ENCODE measurements around the gene CIITA. TPM values are rescaled to one million over a fixed set of nuclear protein-coding genes. Genes with fewer than 3 reads are reported as not detected.

CIITA gene
- total and polyA plus RNA-seq, 9 of the 15 experiments (the other 6 are each of a cell fraction or from before 2014, with no cell fraction given) = 0.01 to 0.20 (median 0.11) TPM; not detected in 4

DNA sequence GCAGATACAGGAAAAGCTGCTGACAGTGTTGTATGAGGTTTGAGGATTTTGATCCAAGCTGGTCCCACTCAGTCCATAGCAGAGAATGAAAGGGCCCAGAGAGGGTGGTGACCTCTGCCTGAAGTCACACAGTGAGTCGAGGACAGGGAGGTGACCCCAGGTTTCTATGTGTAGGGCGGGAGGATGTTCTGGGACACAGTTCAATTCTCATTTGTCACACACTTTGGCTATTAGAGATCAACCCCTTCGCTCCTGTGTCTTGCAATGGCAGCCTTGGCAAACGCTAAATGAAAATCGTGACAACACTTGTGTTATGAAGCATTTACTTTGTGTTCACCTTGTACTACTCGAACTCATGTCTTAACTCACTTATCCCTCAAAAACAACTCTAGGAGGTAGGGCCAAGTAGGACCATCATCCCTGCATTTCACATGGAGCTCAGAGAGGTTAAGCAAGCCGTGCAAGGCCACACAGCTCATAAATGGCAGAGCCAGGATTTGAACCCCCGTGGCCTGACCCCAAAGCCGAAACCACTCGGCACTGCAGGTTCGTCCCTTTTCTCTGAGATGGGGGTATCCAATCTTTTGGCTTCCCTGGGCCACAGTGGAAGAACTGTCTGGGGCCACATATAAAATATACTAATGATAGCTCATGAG lies 55.1 kb downstream of the CIITA start (continued):
- TF ChIP-seq ZNF407 (IDR thresholded peaks at IDR 0.05; ENCODE audit: low read depth) (no peak), KDM1A (IDR thresholded peaks at IDR 0.05) (peak; percentile 19 to 38; a peak in 1 of 4 replicates)
